ENCODE measurements around the gene CDH22.

Gene CDH22

DNA sequence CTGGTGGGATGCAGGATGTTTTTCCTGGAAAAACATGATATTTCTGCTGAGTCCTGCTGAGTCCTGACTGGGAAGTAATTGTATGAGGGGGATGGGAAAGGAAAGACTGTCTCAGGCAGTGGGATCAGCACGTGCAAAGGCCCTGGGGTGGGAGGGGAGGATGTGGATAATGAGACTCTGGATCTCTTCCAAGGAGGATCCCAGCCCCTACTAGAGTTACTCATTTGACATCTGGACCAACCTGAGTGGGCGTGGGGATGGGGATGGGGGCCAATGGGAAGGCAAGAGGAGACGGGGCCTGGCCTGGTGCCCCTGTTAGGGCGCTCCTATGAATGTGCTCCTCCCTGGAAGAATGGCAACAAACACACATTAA, 117.1 kb downstream of the CDH22 start:
- Histone ChIP-seq H3K27ac (ENCODE audit: poor library complexity, severe bottlenecking) (no peak overlapping the region), H3K36me3 (ENCODE audit: low read depth) (no peaks in the 10 kb centered on the region)

DNA sequence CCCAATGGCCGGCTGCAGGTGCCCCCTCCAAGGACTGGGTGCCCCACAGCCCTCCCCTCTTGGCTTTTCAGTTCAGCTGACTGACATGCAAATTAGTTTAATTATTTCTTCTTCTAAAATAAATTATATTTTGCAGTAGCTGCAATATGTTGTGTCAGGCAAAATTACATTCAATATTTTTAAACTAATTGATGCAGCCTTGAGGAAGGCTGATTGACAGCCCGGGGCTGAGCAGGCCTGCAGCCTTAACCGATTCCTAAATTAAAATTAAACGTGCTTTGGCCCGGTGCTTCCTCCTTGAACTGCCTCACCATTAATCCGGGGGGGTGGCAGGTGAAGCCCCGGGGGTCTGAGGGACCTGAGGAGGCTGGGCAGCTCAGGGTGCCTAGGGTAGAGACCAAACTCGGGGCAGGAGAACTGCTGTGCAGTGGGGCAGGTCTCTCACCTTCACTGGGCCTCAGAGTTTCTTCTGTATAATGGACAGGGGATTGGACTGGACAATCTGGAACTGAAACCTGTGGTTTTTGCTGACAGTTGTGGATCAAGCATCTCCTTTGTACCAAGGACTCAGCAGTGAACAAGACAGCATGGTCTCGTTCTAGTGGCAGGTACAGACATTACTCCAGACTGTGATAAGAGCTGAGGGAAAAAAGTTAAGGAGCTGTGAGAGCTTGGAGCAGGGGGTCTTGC, 117.7 kb downstream of the CDH22 start:
- Histone ChIP-seq H3K27me3 (ENCODE audit: insufficient read depth, poor library complexity, severe bottlenecking) (no peaks in the 10 kb centered on the region), H3K4me3 (ENCODE audit: severe bottlenecking) (no peak overlapping the region)
- ATAC-seq (ENCODE audit: low read depth) = no peak

More for the DNA sequence above, 117.1 kb downstream of the CDH22 start:
- Histone ChIP-seq H3K4me1 (ENCODE audit: insufficient read depth, poor library complexity, severe bottlenecking) (no peaks in the 10 kb centered on the region), H3K4me3 (ENCODE audit: severe bottlenecking) (no peak overlapping the region), H3K27me3 (ENCODE audit: insufficient read depth, poor library complexity, severe bottlenecking) (no peaks in the 10 kb centered on the region), H3K9me3 (ENCODE audit: severe bottlenecking) (no peaks in the 10 kb centered on the region)
- TF ChIP-seq, protein P1, sequence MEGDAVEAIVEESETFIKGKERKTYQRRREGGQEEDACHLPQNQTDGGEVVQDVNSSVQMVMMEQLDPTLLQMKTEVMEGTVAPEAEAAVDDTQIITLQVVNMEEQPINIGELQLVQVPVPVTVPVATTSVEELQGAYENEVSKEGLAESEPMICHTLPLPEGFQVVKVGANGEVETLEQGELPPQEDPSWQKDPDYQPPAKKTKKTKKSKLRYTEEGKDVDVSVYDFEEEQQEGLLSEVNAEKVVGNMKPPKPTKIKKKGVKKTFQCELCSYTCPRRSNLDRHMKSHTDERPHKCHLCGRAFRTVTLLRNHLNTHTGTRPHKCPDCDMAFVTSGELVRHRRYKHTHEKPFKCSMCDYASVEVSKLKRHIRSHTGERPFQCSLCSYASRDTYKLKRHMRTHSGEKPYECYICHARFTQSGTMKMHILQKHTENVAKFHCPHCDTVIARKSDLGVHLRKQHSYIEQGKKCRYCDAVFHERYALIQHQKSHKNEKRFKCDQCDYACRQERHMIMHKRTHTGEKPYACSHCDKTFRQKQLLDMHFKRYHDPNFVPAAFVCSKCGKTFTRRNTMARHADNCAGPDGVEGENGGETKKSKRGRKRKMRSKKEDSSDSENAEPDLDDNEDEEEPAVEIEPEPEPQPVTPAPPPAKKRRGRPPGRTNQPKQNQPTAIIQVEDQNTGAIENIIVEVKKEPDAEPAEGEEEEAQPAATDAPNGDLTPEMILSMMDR (IDR thresholded peaks at IDR 0.05; ENCODE audit: poor library complexity, severe bottlenecking) = no peak
- no peak for ATAC-seq (ENCODE audit: low read depth)
- no peak for DNase-seq (ENCODE audit: low spot score)

DNA sequence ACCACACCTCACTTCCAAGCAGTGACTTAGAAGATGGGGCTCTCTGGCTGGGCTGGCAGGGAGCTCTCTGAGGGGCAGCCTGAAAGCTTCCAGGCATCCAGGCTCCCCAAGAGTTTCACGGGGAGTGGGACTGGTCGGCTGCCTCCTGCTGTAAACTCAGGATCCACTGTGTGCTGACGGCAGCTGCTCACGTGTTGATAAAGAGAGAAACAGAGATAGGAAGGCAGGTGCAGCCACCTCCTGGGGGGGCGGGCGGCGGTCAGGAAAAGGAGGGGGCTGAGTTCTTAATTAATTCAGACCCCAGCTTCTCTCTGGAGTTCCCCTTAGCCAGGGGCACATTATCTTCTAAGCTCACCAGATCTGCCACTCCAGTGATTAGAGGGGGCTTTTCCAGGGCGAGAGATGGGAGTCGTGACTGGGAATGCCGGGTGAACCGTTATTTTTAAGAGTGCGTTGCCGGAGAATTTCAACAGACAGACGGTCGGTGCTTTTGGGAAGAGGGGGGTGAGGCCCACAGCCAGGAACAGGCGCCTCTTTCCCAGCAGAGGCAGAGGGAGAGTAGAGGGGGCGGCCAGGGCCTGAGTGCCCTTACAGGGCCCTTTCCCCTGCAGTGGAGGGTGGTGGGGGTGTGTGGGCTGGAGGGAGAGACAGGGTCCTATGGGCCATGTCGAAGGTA, 119.3 kb downstream of the CDH22 start:
- H3K27me3 ChIP-seq (ENCODE audit: insufficient read depth, poor library complexity, severe bottlenecking) = no peaks in the 10 kb centered on the region
- TF ChIP-seq, protein P1 (IDR thresholded peaks at IDR 0.05; ENCODE audit: poor library complexity, severe bottlenecking) = no peak
- no peaks in the 10 kb centered on the region for H3K4me1 ChIP-seq (ENCODE audit: insufficient read depth, poor library complexity, severe bottlenecking)
- H3K4me3 ChIP-seq (ENCODE audit: severe bottlenecking) = no peak overlapping the region
- H3K36me3 ChIP-seq (ENCODE audit: low read depth) = no peaks in the 10 kb centered on the region
- no peak overlapping the region for H3K27ac ChIP-seq (ENCODE audit: poor library complexity, severe bottlenecking)
- no peak for DNase-seq (ENCODE audit: low spot score)
- no peak for ATAC-seq (ENCODE audit: low read depth)
- H3K9me3 ChIP-seq (ENCODE audit: severe bottlenecking) = no peaks in the 10 kb centered on the region

More for the DNA sequence above, 117.7 kb downstream of the CDH22 start:
- Histone ChIP-seq H3K4me1 (ENCODE audit: insufficient read depth, poor library complexity, severe bottlenecking) (no peaks in the 10 kb centered on the region), H3K36me3 (ENCODE audit: low read depth) (no peaks in the 10 kb centered on the region), H3K27ac (ENCODE audit: poor library complexity, severe bottlenecking) (no peak overlapping the region), H3K9me3 (ENCODE audit: severe bottlenecking) (no peaks in the 10 kb centered on the region)
- TF ChIP-seq, protein P1 (IDR thresholded peaks at IDR 0.05; ENCODE audit: poor library complexity, severe bottlenecking) = no peak
- DNase-seq (ENCODE audit: low spot score) = no peak

DNA sequence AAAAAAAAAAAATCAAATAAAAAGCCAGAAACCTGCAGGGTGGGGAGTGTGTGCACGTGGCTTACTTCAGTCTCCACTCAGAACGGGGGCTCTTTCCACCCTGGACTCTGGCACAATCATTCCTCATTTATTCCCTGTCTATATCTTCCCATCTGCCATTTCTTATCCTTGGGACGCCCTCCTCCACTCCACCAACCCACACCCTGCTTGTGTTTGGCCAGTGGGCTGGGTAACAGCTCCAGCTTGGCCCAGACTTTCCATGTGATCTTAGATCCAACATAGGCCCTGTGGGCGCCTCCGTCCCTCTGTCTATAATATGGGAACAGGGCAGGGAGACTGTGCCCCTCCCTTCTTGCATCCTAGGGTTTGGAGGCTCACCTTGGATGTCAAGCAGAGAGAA, 122.1 kb downstream of the CDH22 start:
- no peaks in the 10 kb centered on the region for H3K36me3 ChIP-seq (ENCODE audit: low read depth)
- TF ChIP-seq, protein P1 (IDR thresholded peaks at IDR 0.05; ENCODE audit: poor library complexity, severe bottlenecking) = no peak
- H3K27me3 ChIP-seq (ENCODE audit: insufficient read depth, poor library complexity, severe bottlenecking) = peaks cover 5% of the 10 kb centered on the region
- DNase-seq (ENCODE audit: low spot score) = no peak
- no peak for ATAC-seq (ENCODE audit: low read depth)
- H3K27ac ChIP-seq (ENCODE audit: poor library complexity, severe bottlenecking) = no peak overlapping the region
- no peaks in the 10 kb centered on the region for H3K9me3 ChIP-seq (ENCODE audit: severe bottlenecking)
- H3K4me3 ChIP-seq (ENCODE audit: severe bottlenecking) = no peak overlapping the region
- no peaks in the 10 kb centered on the region for H3K4me1 ChIP-seq (ENCODE audit: insufficient read depth, poor library complexity, severe bottlenecking)

DNA sequence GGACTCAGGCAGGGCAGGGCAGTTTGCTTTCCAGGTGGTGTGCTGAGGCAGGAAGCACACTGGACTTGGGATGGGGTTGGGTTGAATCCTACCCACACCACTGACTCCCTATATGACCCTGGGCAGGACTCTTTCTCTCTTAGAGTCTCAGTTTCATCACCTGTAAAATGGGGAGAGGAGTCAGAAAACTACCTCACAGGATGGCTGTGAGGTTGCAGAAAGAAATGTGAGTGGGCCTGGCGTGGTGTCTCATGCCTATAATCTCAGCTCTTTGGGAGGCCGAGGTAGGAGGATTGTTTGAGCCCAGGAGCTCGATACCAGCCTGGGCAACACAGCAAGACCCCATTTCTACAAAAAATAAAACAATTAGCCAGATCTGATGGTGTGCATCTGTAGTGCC, 122.9 kb downstream of the CDH22 start:
- Histone ChIP-seq H3K4me1 (ENCODE audit: insufficient read depth, poor library complexity, severe bottlenecking) (no peaks in the 10 kb centered on the region), H3K9me3 (ENCODE audit: severe bottlenecking) (no peaks in the 10 kb centered on the region), H3K27ac (ENCODE audit: poor library complexity, severe bottlenecking) (no peak overlapping the region), H3K36me3 (ENCODE audit: low read depth) (no peaks in the 10 kb centered on the region), H3K27me3 (ENCODE audit: insufficient read depth, poor library complexity, severe bottlenecking) (peaks cover 13% of the 10 kb centered on the region), H3K4me3 (ENCODE audit: severe bottlenecking) (no peak overlapping the region)
- ATAC-seq (ENCODE audit: low read depth) (no peak), DNase-seq (ENCODE audit: low spot score) (no peak)
- TF ChIP-seq, protein P1 (IDR thresholded peaks at IDR 0.05; ENCODE audit: poor library complexity, severe bottlenecking) = no peak
